HT1080 (cell line): ENCODE data around the gene TLCD3B. TPM values are rescaled to one million over a fixed set of nuclear protein-coding genes. Genes with fewer than 3 reads are reported as not detected.
A peak's percentile ranks its signal among the peaks of the same experiment; 100 is the strongest.
"Not testable (repeated sequence)": the region's sequence is repeated elsewhere in the genome, so short reads cannot be mapped to it uniquely, and the experiment has no call there.

Experiments
- DNase-seq: peaks from one replicate; pipeline ENCODE4 v3.0.0-alpha.2; 2015; ENCODE audit warnings: low read depth
- total RNA-seq: library from RNA; depleted of rRNA; stranded (reverse); fragments of >200 nt; shearing (Covaris generic); gene quantifications from 2 replicates; pipeline ENCODE4 v1.2.3, GENCODE V29; 2014

The TLCD3B gene
- total RNA-seq, 1 experiment from 2014 or later = 0.11 TPM

DNA sequence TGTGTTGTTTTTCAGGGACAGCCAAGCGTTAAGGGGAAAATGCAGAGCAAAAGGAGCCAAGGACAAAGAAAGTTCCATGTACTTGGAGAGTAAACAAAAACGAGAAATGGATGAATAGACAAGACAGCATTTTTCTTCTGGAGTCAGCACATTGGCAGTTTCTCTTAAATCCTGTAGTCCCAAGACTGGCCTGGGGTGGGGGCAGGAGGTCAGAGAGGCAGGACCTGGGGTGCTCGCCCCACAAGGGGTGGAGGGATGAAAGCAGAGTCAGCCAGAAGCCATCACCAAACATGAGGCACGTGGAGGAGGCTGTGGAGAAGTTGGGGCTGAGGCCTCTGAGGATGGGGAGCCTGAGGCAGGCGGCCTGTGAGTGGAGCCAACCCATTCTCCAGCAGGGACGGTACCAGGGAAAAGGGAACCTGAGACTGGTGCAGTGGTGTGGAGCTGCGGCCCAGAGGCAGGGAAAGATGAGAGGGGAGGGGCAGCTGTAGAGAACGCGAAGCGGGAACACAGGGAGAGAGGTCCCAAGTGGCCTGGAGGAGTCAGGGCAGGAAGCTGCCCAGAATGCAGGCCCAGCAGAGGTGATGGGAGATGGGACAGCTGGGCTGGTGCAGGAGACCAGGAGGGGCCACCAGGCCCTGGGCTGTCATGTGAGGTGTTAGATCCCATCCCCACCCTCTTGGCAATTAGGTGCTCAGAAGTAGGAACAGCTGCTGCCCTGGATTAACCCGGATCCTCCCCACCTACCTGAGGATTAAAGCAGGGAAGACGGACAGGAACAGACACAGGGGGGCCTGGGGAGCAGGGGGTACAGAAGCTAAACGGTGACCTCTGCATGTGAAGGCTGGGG lies 3.3 kb downstream of the TLCD3B start:
- DNase-seq = no peak

DNA sequence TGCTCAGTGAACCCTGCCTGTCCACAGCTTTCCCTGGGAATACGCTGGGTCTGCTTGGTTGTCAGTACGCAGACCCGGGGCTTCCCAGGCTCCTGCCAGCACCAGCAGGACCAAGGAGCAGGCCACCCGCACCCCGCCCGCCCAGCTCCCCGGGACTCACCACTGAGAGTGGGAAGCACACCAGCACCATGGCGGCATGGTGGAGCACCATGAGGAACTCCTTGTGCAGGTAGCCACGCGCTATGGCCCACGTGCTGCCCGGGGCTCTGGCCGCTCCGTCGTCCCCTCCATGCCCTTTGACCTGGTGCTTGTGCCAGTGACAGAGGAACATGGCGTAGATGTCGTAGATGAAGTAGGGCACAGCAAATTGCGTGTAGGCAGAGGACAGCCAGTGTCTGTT lies 4.6 kb downstream of the TLCD3B start:
- no peak for DNase-seq

- no peak for DNase-seq
Measured at GRCh38 chr16:30025574-30025973, 5.5 kb downstream of the TLCD3B start.

- DNase-seq = no peak
Measured at GRCh38 chr16:30025156-30025555, 5.9 kb downstream of the TLCD3B start.

DNA sequence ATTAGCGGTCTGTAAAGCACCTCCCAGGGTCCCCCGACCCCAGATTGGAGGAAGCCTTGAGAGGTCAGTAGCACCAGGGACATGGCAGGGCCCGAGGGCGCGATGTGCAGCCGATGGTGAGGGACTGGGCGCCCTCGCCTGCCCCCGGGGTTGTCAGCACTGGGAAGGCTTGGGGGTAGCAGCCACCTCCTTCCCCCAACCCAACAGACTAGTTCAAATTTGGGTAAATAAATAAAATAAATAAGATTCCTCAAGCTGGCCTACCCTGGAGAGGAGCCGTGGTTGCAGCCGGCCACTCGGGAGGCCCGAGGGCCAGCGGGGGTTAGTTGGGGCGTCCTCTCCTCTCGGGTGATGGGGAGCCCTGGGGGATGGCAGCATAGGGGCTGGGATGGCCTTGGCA lies 6.6 kb downstream of the TLCD3B start:
- DNase-seq = no peak

- no peak for DNase-seq
Measured at GRCh38 chr16:30023586-30023985, 7.5 kb downstream of the TLCD3B start.

- DNase-seq = no peak
Measured at GRCh38 chr16:30022887-30023286, 8.2 kb downstream of the TLCD3B start, which contains the start of gene C16orf92. TSS of gene C16orf92 (plus strand) at chr16:30023198. CDS start at chr16:30023341, 143 bp downstream.

- peak; percentile 64 for DNase-seq
Measured at GRCh38 chr16:30018731-30019158, 12.3 kb downstream of the TLCD3B start.

DNA sequence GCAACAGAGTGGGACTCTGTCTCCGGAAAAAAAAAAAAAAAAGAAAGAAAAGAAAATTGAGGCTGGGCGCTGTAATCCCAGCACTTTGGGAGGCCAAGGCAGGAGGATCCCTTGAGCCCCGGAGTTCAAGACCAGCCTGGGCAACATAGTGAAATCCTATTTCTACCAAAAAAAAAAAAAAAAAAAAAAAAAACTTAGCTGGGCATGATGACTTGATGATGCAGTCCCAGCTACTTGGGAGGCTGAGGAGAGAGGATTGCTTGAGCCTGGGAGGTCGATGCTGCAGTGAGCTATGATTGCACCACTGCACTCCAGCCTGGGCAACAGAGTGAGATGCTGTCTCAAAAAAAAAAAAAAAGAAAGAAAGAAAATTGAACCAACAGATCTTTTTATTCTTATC lies 13.1 kb downstream of the TLCD3B start:
- not testable (repeated sequence) for DNase-seq

DNA sequence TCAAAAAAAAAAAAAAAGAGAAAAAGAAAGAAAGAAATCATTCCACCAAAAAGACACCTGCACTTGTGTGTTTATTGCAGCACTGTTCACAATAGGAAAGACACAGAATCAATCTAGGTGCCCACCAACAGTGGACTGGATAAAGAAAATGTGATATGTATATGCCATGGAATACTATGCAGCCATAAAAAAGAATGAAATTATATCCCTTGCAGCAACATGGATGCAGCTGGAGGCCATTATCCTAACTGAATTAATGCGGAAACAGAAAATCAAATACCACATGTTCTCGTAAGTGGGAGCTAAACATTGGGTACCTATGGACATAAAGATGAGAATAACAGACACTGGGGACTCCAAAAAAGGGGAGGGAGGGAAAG lies 13.8 kb downstream of the TLCD3B start:
- DNase-seq = no peak

GRCh38 chr16:30016555-30017276 lies 14.4 kb downstream of the TLCD3B start:
- DNase-seq = no peak

GRCh38 chr16:30015450-30015849 lies 15.6 kb downstream of the TLCD3B start:
- not testable (repeated sequence) for DNase-seq

DNA sequence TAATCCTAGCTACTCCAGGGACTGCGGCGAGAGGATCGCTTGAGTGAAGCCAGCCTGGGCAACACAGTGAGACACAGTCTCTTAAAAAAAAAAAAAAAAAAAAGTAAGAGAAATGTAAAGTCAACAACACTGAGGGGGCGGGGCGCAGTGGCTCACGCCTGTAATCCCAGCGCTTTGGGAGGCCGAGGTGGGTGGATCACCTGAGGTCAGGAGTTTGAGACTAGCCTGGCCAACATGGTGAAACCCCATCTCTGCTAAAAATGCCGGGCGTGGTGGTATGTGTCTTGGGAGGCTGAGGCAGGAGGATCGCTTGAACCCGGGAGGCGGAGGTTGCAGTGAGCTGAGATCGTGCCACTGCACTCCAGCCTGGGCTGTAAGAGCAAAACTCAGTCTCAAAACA lies 18.5 kb downstream of the TLCD3B start:
- DNase-seq = not testable (repeated sequence)

GRCh38 chr16:30011714-30012504 lies 19.2 kb downstream of the TLCD3B start:
- no peak for DNase-seq

DNA sequence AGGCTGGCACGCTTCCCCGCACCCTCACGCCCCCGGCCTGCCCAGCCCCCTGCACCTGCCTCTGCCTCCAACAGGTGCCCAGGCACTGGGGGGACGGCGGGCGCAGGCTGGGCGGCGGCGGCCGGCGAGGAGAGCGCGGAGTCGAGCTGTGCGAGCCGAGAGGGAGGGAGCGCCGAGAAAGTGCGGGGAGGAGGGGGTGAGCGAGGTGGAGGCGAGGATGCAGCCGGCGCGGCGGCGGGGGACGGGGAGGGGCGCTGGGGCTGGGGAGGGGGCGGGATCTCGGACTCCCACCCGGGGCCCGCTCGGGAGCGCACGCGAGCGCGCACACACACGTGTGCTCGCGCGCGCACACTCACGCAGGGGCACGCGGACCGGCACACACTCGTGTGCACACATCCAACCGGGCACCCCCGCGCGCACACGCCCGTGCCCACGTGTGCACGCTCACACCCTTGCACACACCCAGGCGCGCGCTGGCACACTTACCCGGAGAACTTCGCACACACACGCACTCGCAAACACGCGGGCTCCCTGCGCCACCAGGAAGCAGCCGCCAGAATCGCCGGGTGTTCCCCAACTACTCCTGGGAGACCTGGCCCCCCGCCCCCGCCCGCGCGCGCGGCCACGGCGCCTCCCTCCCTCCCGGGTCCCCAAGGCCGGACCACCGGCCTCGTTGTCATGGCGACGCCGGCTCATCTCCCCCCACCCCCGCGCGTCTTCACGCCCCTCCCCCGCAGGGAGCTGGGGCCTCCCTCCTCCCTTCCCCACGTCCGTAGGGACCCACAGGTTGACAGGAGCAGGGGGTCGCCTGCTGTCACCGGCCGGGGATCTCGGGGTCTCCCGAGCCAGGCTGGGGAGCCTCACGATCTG lies 20.0 kb downstream of the TLCD3B start, which contains the start of gene DOC2A:
Gene DOC2A, minus strand, starts transcription at position 184 of the 870 bp plus-strand sequence. CDS start 805 bp downstream, outside the sequence.
- no peak for DNase-seq

DNA sequence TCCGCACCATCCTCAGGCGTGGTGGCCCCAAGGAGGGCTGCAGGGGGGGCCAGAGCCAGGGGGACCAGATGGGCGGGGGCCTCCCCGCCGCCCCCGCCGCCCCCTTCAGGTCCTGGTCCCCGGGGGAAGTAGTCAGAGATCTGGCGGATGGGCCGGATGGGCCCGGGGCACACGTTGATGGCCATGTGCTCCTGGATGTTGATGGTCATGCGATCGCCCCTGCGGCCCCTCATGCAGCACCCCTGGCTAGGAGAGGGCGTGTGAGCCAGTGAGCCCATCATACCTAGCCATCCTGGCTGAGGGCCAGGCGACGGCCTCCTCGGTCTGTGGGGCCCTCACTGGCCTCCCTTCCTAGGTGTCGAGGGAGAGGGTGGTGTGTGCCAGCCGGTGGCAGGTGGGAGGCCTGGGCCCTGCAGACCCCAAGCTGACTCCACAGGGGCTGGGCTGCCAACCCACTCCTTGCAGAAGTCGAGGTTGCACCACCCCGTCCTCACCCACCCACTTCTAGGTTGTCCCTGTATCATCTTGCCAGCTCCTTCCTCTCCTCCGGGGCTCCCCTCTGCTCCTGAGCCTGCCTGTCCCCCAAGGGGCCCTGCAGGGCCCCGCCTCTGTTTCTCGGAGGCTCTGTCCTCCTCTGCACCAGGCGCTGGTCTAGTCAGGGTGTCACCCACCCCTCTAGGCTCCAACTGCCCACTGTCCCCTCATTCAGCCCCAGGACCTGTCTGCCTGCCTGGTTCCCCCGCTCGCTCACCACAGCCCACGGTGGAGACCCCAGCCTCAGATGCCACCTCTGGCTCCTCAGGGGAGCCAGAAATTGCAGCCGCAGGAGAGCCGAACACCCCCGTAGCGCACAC lies 20.9 kb downstream of the TLCD3B start:
- DNase-seq = no peak

- no peak for DNase-seq
Measured at GRCh38 chr16:30009085-30009862, 21.8 kb downstream of the TLCD3B start.

DNA sequence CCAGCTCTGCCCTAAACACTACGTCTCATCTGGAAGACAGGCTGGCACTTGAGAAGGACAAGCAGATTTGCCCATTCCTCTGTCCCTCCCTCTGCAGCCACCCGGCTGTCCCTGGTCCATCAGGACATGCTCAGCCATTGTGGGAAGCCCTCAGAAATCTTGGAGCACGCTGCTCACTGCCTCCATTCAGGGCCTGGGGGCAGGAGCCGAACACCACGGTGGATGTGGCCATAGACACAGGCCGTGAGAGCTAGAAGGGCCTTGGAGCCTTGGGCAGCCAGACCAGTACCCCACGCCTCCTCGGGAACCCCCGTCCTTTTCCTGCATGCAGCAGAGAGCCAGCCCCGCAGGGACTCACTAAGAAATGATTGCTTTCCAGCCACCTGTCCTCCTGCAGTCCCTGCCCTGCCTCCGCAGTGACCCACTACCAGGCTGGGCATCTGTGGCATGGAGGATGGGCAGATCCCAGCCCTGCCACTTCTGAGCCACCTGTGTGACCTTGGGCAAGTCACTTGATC lies 23.6 kb downstream of the TLCD3B start:
- DNase-seq = no peak
